Subcutaneous adipose tissue (tissue), 4 donors: ENCODE results near the gene IFT57. TPM values are rescaled to one million over a fixed set of nuclear protein-coding genes. Genes with fewer than 3 reads are reported as not detected.

Experiments used
- total RNA-seq, 4 donors: library from RNA; depleted of rRNA; stranded (reverse); fragments of >200 nt; gene quantifications; one replicate each; pipeline ENCODE4 v1.1.0, GENCODE V29; 2016
- TF ChIP-seq, protein P1 (sequence below): fragments of 450-650 bp; IDR thresholded peaks from one replicate; pipeline ENCODE4 v1.5.1; 2016; ENCODE audit warnings: low read depth, mild to moderate bottlenecking, control low read depth, antibody characterized with exemption, moderate library complexity

Gene IFT57
- total RNA-seq, 4 donors from 2014 or later: 24.3 to 53.3 (median 34.4) TPM

DNA sequence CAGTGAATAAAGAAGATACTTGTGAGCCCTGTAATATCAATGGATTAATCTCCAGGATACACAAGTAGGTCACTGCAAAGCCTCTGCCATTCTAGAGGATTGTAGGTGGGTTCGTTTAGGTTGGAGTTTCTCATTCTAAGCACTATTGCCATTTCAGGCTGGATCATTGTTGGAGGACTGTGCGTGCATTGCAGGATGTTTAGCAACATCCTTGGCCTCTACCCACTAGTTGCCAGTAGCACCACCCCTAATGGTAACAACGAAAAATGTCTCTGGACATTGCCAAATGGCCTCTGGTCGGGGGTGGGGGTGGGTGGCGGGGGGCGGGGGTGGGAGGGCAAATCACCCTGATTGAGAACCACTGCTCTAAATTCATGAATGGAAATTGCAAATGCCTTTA is 4.9 kb upstream of the IFT57 start:
- TF ChIP-seq, protein P1, sequence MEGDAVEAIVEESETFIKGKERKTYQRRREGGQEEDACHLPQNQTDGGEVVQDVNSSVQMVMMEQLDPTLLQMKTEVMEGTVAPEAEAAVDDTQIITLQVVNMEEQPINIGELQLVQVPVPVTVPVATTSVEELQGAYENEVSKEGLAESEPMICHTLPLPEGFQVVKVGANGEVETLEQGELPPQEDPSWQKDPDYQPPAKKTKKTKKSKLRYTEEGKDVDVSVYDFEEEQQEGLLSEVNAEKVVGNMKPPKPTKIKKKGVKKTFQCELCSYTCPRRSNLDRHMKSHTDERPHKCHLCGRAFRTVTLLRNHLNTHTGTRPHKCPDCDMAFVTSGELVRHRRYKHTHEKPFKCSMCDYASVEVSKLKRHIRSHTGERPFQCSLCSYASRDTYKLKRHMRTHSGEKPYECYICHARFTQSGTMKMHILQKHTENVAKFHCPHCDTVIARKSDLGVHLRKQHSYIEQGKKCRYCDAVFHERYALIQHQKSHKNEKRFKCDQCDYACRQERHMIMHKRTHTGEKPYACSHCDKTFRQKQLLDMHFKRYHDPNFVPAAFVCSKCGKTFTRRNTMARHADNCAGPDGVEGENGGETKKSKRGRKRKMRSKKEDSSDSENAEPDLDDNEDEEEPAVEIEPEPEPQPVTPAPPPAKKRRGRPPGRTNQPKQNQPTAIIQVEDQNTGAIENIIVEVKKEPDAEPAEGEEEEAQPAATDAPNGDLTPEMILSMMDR: no peak

GRCh38 chr3:108225221-108225620 is 3.0 kb upstream of the IFT57 start:
- TF ChIP-seq, protein P1: no peak

DNA sequence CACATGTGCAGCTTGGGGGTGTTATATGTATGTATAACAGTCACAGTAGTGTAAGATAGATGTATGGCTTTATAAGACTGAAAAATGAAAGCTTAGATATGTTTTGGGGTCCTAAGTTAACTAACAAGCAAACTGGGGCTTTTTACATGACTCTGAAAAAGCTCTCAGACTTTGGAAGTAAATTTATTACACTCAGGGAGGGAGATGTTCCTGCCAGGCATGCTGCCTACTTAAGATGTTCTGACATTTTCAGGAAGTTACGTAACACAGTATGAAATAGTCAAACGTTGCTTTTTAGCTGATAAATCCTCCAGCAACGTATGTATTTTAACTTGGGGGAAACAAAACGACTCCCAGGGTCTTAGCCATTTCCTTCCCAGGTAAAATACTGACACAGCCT is 1.7 kb upstream of the IFT57 start:
- TF ChIP-seq, protein P1: no peak

DNA sequence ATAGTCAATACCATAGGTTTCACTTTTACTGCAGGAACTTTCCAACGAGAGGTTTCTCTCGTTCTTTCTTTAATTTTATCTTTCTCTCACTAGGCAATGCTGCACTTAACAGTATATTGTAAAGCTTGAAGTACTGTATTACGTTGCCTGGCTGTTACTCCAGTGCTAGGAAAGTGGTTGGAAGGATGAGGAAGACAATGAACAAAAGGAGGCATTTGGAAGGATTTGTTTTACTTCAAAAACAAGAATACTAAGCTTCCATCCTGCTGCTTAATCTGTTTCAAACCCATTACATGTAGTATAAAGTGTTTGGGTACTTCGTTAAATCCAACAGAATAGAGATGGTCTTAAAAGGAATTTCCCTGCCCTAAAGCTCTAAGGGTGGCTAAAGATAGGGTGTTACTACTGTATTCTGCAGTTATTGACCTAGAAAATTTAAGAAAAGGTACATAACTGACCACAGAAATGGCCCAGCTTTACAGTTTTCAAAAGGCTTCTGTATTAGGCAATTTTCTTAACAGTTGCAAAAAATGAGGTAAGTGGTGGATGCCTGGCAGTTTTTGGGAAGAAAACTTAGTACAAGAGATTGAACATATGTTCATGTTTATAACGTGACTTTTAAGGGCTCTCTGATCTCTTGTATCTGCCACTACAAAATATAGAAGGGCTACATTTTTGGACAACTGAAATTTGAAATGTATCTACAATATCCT is 785 bp upstream of the IFT57 start:
- TF ChIP-seq, protein P1: no peak

DNA sequence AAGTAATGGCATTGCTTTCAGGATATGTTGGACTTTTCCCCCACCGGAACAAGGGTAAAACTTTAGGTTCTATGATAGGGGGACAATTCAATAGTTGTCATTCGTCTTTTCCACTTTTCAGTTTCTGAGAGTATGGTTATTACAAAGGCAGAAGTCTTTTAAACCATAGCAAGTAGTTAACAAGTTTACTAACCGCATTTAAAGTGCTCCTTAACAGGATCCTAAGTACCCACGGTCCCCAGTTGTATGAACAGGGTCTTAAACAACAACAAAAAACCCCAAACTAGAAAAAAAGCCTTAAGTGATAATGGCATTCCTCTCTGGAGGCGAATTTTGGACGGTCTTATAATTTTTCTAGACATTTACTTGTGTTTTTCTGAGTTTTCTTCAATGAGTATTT is 831 bp downstream of the IFT57 start:
- TF ChIP-seq, protein P1: no peak

- TF ChIP-seq, protein P1: no peak
These were observed 2.9 kb downstream of the IFT57 start for GRCh38 chr3:108219336-108219735.

DNA sequence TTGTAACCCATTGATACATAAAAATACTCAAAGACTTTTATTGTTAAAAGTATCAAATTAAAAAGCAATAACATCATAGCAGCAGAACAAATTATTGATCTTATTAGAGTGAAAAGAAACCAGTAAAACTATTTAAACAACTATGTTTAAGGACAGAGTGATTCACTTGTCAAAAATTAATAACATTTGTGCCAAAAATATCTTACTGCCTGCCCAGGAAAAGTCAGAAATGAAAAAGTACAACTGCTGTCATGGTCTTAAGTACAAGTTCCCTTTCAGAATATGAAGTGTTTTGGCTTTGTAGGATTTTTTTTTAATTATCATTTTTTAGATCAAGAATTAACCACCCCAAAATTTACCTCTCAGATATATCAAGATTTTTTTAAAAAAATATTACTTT is 3.4 kb downstream of the IFT57 start:
- TF ChIP-seq, protein P1: no peak
